ENCODE data around the gene ST6GALNAC2.

The ST6GALNAC2 gene

GRCh38 chr17:76599694-76600460 is 14.2 kb upstream of the ST6GALNAC2 start:
- peak in 1 of 2 donors; percentile 11 for DNase-seq

GRCh38 chr17:76598004-76598439 is 12.4 kb upstream of the ST6GALNAC2 start:
- peak in 1 of 2 donors; percentile 52 for DNase-seq

- DNase-seq, result peak in 1 of 2 donors; percentile 52
Observed at GRCh38 chr17:76597156-76598003, 11.7 kb upstream of the ST6GALNAC2 start.

- DNase-seq, result no peak
Observed at GRCh38 chr17:76594690-76595089, 9.0 kb upstream of the ST6GALNAC2 start.

GRCh38 chr17:76593959-76594358 is 8.3 kb upstream of the ST6GALNAC2 start:
- DNase-seq, result no peak

GRCh38 chr17:76593384-76593826 is 7.7 kb upstream of the ST6GALNAC2 start:
- no peak for DNase-seq

GRCh38 chr17:76588182-76588581 is 2.5 kb upstream of the ST6GALNAC2 start:
- DNase-seq, result no peak

- DNase-seq, result no peak
Observed at GRCh38 chr17:76586741-76587487, 1.3 kb upstream of the ST6GALNAC2 start.

GRCh38 chr17:76585033-76585648 is 519 bp downstream of the ST6GALNAC2 start:
- DNase-seq, result peak in 1 of 2 donors; percentile 9

GRCh38 chr17:76584427-76585032 is 1.1 kb downstream of the ST6GALNAC2 start:
- DNase-seq, result no peak

- DNase-seq, result no peak
Observed at GRCh38 chr17:76582660-76583059, 3.0 kb downstream of the ST6GALNAC2 start.

GRCh38 chr17:76581515-76581914 is 4.1 kb downstream of the ST6GALNAC2 start:
- no peak for DNase-seq

GRCh38 chr17:76579281-76579680 is 6.4 kb downstream of the ST6GALNAC2 start:
- no peak for DNase-seq

GRCh38 chr17:76578376-76578775 is 7.3 kb downstream of the ST6GALNAC2 start:
- DNase-seq, result no peak

GRCh38 chr17:76577876-76578275 is 7.8 kb downstream of the ST6GALNAC2 start:
- no peak for DNase-seq

- no peak for DNase-seq
Observed at GRCh38 chr17:76576189-76576588, 9.5 kb downstream of the ST6GALNAC2 start.

- no peak for DNase-seq
Observed at GRCh38 chr17:76575570-76575969, 10.1 kb downstream of the ST6GALNAC2 start.

- no peak for DNase-seq
Observed at GRCh38 chr17:76574166-76574565, 11.5 kb downstream of the ST6GALNAC2 start.

- DNase-seq, result no peak
Observed at GRCh38 chr17:76573096-76573495, 12.6 kb downstream of the ST6GALNAC2 start.

GRCh38 chr17:76572201-76572910 is 13.3 kb downstream of the ST6GALNAC2 start:
- no peak for DNase-seq

GRCh38 chr17:76570877-76571471 is 14.7 kb downstream of the ST6GALNAC2 start:
- no peak for DNase-seq

Data from CD4-positive, alpha-beta T cell treated with Interleukin-1 beta for 1 hour (primary cell).